ENCODE results near the gene CDKN2B-AS1. TPM values are rescaled to one million over a fixed set of nuclear protein-coding genes. Genes with fewer than 3 reads are reported as not detected.

Gene CDKN2B-AS1
- total RNA-seq, 1 donor from 2014 or later = not detected

GRCh38 chr9:22009506-22009867, 14.9 kb downstream of the CDKN2B-AS1 start:
- peak overlapping the region; percentile 76 to 78 for H3K4me3 ChIP-seq
- no peaks in the 10 kb centered on the region for H3K9me3 ChIP-seq
- DNase-seq (ENCODE audit: low spot score in 2 of 2) = no peak
- peak overlapping the region; percentile 87 to 93 for H3K27ac ChIP-seq
- peaks cover 0 to 9% of the 10 kb centered on the region in 2 donors for H3K4me1 ChIP-seq
- intact Hi-C loops (cut with DNase I) = loop anchor here (1.0 to 10.0 kb wide), 6 partner anchors 14 to 675 kb away; partner anchors contain the start of genes KLHL9 and MTAP
- TF ChIP-seq CTCF (IDR thresholded peaks at IDR 0.05) = peak; percentile 26 to 32 (median 30)
- no peaks in the 10 kb centered on the region for H3K27me3 ChIP-seq
- no peaks in the 10 kb centered on the region for H3K36me3 ChIP-seq

- Histone ChIP-seq H3K27me3 (no peaks in the 10 kb centered on the region), H3K36me3 (no peaks in the 10 kb centered on the region), H3K9me3 (no peaks in the 10 kb centered on the region), H3K4me3 (no peak overlapping the region), H3K4me1 (peaks cover 0 to 9% of the 10 kb centered on the region in 2 donors), H3K27ac (no peak overlapping the region)
- TF ChIP-seq CTCF (IDR thresholded peaks at IDR 0.05) = no peak
- intact Hi-C loops (cut with DNase I) = no loop called here
- DNase-seq (ENCODE audit: low spot score in 2 of 2) = no peak
These were observed 16.5 kb downstream of the CDKN2B-AS1 start for GRCh38 chr9:22010866-22011625.

- Histone ChIP-seq H3K4me1 (no peaks in the 10 kb centered on the region), H3K27me3 (no peaks in the 10 kb centered on the region), H3K4me3 (no peak overlapping the region), H3K9me3 (no peaks in the 10 kb centered on the region), H3K36me3 (no peaks in the 10 kb centered on the region), H3K27ac (no peak overlapping the region)
- no peak for TF ChIP-seq CTCF (IDR thresholded peaks at IDR 0.05)
- intact Hi-C loops (cut with DNase I) = no loop called here
- DNase-seq (ENCODE audit: low spot score in 2 of 2) = no peak
These were observed 27.8 kb downstream of the CDKN2B-AS1 start for GRCh38 chr9:22022396-22022795.

GRCh38 chr9:22026696-22027095, 32.1 kb downstream of the CDKN2B-AS1 start:
- no peaks in the 10 kb centered on the region for H3K36me3 ChIP-seq
- no peak overlapping the region for H3K27ac ChIP-seq
- no peaks in the 10 kb centered on the region for H3K9me3 ChIP-seq
- H3K4me3 ChIP-seq = no peak overlapping the region
- TF ChIP-seq CTCF (IDR thresholded peaks at IDR 0.05) = no peak
- no peaks in the 10 kb centered on the region for H3K27me3 ChIP-seq
- no peaks in the 10 kb centered on the region for H3K4me1 ChIP-seq
- DNase-seq (ENCODE audit: low spot score in 2 of 2) = no peak
- intact Hi-C loops (cut with DNase I) = no loop called here

GRCh38 chr9:22028394-22028793, 33.8 kb downstream of the CDKN2B-AS1 start:
- Histone ChIP-seq H3K27me3 (no peaks in the 10 kb centered on the region), H3K36me3 (no peaks in the 10 kb centered on the region), H3K27ac (no peak overlapping the region), H3K4me1 (no peaks in the 10 kb centered on the region), H3K9me3 (no peaks in the 10 kb centered on the region), H3K4me3 (no peak overlapping the region)
- no peak for TF ChIP-seq CTCF (IDR thresholded peaks at IDR 0.05)
- intact Hi-C loops (cut with DNase I) = no loop called here
- DNase-seq (ENCODE audit: low spot score in 2 of 2) = no peak
